Endothelial cell of umbilical vein (primary cell): ENCODE measurements around the gene BMERB1.
"Not testable (repeated sequence)": the region's sequence is repeated elsewhere in the genome, so short reads cannot be mapped to it uniquely, and the experiment has no call there.

Experiments
- CTCF ChIP-seq, 2 donors: IDR thresholded peaks; 1 replicate in 1 of 2; 2 replicates in 1 of 2; pipeline ENCODE4 v1.5.1; 2011; ENCODE audit warnings: low read length in 2 of 2, mild to moderate bottlenecking in 2 of 2, moderate library complexity in 2 of 2, control low read depth in 1 of 2, inconsistent platforms in 1 of 2, low read depth in 1 of 2; ENCODE audit not compliant: insufficient read depth in 1 of 2; ENCODE audit errors: extremely low read depth in 1 of 2
- POLR2A ChIP-seq: IDR thresholded peaks from 2 replicates; pipeline ENCODE4 v1.6.1; 2012; ENCODE audit warnings: low read depth, mild to moderate bottlenecking, control low read depth, low read length
- POLR2AphosphoS5 ChIP-seq: IDR thresholded peaks from 2 replicates; pipeline ENCODE4 v1.6.1; 2012; ENCODE audit warnings: low read depth, mild to moderate bottlenecking, control low read depth, low read length, moderate library complexity; ENCODE audit not compliant: insufficient read depth

DNA sequence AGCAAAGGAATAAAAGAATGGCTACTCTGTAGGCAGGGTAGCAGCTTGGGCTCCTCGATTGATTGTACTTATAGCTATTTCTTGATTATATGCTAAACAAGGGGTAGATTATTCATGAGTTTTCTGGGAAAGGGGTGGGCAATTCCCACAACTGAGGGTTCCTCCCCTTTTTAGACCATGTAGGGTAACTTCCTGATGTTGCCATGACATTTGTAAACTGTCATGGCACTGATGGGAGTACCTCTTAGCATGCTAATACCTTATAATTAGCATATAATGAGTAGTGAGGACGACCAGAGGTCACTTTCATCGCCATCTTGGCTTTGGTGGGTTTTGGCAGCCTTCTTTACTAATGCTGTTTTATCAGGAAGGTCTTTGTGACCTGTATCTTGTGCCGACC lies 136.3 kb downstream of the BMERB1 start:
- TF ChIP-seq POLR2AphosphoS5; POLR2A; CTCF (IDR thresholded peaks at IDR 0.05; ENCODE audit: extremely low read depth in 1 of 2, insufficient read depth in 1 of 2, low read depth in 1 of 2, low read length in 2 of 2): not testable (repeated sequence)
